Tibial nerve (tissue), 4 donors: Measurements from ENCODE around the gene NAP1L4. TPM values are rescaled to one million over a fixed set of nuclear protein-coding genes. Genes with fewer than 3 reads are reported as not detected.

ENCODE experiments used
- DNase-seq, 2 donors: peaks; one replicate each; pipeline ENCODE4 v3.0.0-alpha.2; 2019; ENCODE audit warnings: low spot score in 2 of 2
- H3K27ac ChIP-seq, 4 donors: fragments of 200-600 bp; sonication (generic) in 3 of 4; one replicate each; pipeline ENCODE4 v1.5.1; 2017 to 2019; ENCODE audit warnings: mild to moderate bottlenecking in 1 of 4
- H3K27me3 ChIP-seq, 2 donors: fragments of 200-600 bp; sonication (generic) in 1 of 2; one replicate each; pipeline versions ENCODE4 v1.5.1 to v1.6.0; 2017 to 2019
- H3K36me3 ChIP-seq, 3 donors: fragments of 200-600 bp; sonication (generic); one replicate each; pipeline ENCODE4 v1.5.1; 2018 to 2019
- H3K4me1 ChIP-seq, 4 donors: fragments of 200-600 bp; sonication (generic) in 3 of 4; one replicate each; pipeline ENCODE4 v1.5.1; 2017 to 2019
- H3K4me3 ChIP-seq, 4 donors: fragments of 200-600 bp; sonication (generic) in 3 of 4; one replicate each; pipeline ENCODE4 v1.5.1; 2017 to 2019; ENCODE audit warnings: mild to moderate bottlenecking in 1 of 4, moderate library complexity in 1 of 4
- H3K9me3 ChIP-seq, 4 donors: fragments of 200-600 bp; sonication (generic) in 3 of 4; one replicate each; pipeline ENCODE4 v1.5.1; 2017 to 2019
- EP300 ChIP-seq, 2 donors: sonication (generic); formaldehyde crosslinking; IDR thresholded peaks; one replicate each; pipeline ENCODE4 v1.6.1; 2017; ENCODE audit warnings: antibody characterized with exemption in 2 of 2, mild to moderate bottlenecking in 1 of 2
- POLR2A ChIP-seq, 2 donors: fragments of 450-650 bp; IDR thresholded peaks; one replicate each; pipeline ENCODE4 v1.6.1; 2017; ENCODE audit warnings: antibody characterized with exemption in 2 of 2, mild to moderate bottlenecking in 2 of 2, moderate library complexity in 2 of 2
- WGBS, 2 donors: methylation state at CpG; one replicate each; pipeline ENCODE4 v1.1.5; 2018; 5-methylcytosine and 5-hydroxymethylcytosine counted together
- total RNA-seq, 4 donors: library from RNA; depleted of rRNA; stranded (reverse); fragments of >200 nt; gene quantifications; one replicate each; pipeline ENCODE4 v1.1.0, GENCODE V29; 2016
- TF ChIP-seq, protein P1 (sequence below), 5 experiments: fragments of 200-600 bp in 3 of 5; fragments of 450-650 bp in 2 of 5; sonication (generic) in 3 of 5; IDR thresholded peaks; one replicate each; pipeline ENCODE4 v1.5.1; 2016 to 2019; ENCODE audit warnings: antibody characterized with exemption in 5 of 5, mild to moderate bottlenecking in 3 of 5, moderate library complexity in 2 of 5

The NAP1L4 gene
- total RNA-seq, 4 donors from 2014 or later = 94.3 to 129 (median 111) TPM

DNA sequence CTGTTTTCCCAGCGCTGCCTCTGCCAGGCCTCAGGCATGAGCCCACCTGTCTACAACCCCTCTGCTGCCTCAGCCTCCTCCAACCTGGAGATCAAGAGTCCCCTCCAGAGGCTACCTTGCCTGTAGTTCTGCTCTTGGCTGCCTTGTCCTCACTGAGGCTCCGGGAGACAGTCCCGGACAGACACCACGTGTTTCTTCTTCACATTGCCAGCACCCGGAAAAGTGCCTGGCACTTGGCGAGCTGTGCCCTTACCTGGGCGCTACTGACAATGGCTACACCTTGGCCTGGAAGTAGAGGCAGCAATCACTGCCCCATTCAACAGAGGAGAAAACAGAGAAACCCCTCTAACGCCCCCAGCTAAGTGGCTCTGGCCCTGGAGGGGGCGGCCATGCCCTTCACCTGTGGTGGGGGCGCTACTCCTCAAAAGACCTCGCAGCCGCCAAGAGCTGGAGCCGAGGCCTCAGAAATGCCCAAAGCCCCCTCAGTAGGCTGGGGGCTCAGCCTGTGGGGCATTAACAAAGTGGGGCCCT, 3.0 kb upstream of the NAP1L4 start:
- peaks cover 0 to 9% (median 0%) of the 10 kb centered on the region in 3 donors for H3K36me3 ChIP-seq
- 82 to 90% methylated on average over 10 to 13 of the region's 13 CpGs for WGBS, 2 donors
- no peak overlapping the region for H3K4me3 ChIP-seq
- H3K27me3 ChIP-seq = no peaks in the 10 kb centered on the region
- no peak for DNase-seq
- no peak overlapping the region for H3K27ac ChIP-seq
- no peaks in the 10 kb centered on the region for H3K9me3 ChIP-seq
- TF ChIP-seq, protein P1, sequence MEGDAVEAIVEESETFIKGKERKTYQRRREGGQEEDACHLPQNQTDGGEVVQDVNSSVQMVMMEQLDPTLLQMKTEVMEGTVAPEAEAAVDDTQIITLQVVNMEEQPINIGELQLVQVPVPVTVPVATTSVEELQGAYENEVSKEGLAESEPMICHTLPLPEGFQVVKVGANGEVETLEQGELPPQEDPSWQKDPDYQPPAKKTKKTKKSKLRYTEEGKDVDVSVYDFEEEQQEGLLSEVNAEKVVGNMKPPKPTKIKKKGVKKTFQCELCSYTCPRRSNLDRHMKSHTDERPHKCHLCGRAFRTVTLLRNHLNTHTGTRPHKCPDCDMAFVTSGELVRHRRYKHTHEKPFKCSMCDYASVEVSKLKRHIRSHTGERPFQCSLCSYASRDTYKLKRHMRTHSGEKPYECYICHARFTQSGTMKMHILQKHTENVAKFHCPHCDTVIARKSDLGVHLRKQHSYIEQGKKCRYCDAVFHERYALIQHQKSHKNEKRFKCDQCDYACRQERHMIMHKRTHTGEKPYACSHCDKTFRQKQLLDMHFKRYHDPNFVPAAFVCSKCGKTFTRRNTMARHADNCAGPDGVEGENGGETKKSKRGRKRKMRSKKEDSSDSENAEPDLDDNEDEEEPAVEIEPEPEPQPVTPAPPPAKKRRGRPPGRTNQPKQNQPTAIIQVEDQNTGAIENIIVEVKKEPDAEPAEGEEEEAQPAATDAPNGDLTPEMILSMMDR (IDR thresholded peaks at IDR 0.05) = no peak
- TF ChIP-seq EP300 (IDR thresholded peaks at IDR 0.05) (no peak), POLR2A (IDR thresholded peaks at IDR 0.05) (no peak)
- peaks cover 0 to 26% (median 16%) of the 10 kb centered on the region in 4 donors for H3K4me1 ChIP-seq

DNA sequence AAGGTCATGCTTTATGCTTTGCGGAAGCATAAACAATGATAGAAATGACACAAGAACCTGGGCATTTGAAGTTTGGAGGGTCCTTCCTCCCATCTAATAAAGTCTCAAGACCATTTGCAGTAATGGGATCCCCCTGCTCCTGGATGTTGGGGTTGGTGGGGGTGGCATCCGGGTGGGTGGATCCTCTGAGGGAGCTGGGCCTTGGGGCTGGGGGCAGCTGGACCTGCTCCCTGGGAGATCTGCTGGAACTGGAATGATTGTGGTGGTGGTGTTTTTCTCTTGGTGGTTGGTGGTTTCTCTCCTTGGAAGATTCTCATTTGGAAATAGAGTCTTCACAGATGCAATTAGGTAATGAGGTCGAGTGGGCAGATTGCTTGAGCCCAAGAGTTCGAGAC, 2.2 kb upstream of the NAP1L4 start:
- Histone ChIP-seq H3K9me3 (no peaks in the 10 kb centered on the region), H3K36me3 (peaks cover 0 to 1% (median 0%) of the 10 kb centered on the region in 3 donors), H3K4me1 (peaks cover 0 to 28% (median 23%) of the 10 kb centered on the region in 4 donors), H3K27ac (no peak overlapping the region), H3K27me3 (no peaks in the 10 kb centered on the region), H3K4me3 (no peak overlapping the region)
- DNase-seq = no peak
- WGBS, 2 donors = 86 to 94% methylated on average over 4 of the region's 4 CpGs
- TF ChIP-seq POLR2A (IDR thresholded peaks at IDR 0.05) (no peak), EP300 (IDR thresholded peaks at IDR 0.05) (no peak)
- TF ChIP-seq, protein P1 (IDR thresholded peaks at IDR 0.05) = no peak

DNA sequence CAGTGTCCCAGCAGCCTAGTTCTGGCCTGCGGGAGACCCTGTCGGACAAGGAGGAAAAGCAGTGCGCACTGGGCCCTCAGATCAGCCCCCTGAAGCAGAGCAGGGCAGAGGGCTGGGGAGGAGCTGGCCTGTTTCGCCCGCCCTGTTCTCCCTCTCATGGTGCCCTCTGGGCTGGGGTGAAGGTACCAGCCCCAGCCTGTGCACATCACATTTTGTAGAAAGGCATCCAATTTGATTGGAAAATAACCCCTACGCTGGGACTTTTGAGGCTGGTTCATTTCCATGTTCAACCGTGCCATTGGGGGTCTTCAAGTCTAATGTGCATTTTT, 832 bp upstream of the NAP1L4 start:
- no peak for DNase-seq
- H3K4me3 ChIP-seq = peak overlapping the region in 3 of 4 donors; percentile 68 to 90 (median 69)
- 31 to 35% methylated on average over 5 to 7 of the region's 7 CpGs for WGBS, 2 donors
- H3K27ac ChIP-seq = peak overlapping the region in 1 of 4 donors; percentile 92
- no peaks in the 10 kb centered on the region for H3K27me3 ChIP-seq
- no peaks in the 10 kb centered on the region for H3K36me3 ChIP-seq
- TF ChIP-seq EP300 (IDR thresholded peaks at IDR 0.05) (no peak), POLR2A (IDR thresholded peaks at IDR 0.05) (no peak)
- TF ChIP-seq, protein P1 (IDR thresholded peaks at IDR 0.05) = no peak
- H3K4me1 ChIP-seq = peaks cover 0 to 42% (median 32%) of the 10 kb centered on the region in 4 donors
- H3K9me3 ChIP-seq = no peaks in the 10 kb centered on the region

DNA sequence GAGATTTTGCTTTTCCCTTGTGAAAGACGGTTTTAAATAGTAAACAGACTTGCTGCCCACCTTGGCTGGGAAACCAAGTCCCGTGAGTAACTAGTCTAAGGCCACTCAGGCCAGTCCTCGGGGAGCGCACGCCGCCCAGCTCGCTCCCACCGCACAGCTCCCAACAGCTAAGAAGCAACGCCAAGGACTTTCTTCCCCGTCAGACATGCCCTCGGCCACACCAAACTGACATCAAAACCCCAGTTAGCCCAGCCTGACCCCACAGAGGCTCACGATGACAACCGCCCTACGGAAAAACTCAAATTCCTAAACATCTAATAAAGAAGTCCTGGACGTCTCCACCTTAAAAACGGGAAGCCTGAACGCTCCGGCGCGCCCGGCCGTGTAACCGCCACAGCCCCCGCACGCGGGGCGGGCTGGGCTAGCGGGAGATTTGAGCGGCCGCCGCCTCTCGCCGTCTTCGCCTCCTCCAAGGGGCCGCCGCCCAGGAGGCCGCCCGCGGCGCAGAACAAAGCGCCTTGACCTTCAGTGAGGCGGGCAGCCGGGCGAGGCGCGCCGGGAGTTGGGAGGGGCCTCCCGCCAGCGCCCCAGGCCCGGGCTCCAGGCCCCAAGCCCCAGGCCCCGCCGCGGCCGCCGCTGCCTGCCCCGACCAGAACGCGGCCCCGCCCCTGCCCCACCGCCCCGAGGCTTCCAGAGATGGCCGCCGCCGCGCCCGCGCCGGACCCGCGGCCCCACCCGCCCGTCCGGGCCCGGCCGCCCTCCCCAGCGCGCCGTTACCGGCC, 486 bp downstream of the NAP1L4 start:
- TF ChIP-seq, protein P1 (IDR thresholded peaks at IDR 0.05) = peak in 1 of 5 experiments; percentile 29
- TF ChIP-seq POLR2A (IDR thresholded peaks at IDR 0.05) = no peak
- TF ChIP-seq EP300 (IDR thresholded peaks at IDR 0.05) = peak in 1 of 2 donors; percentile 27
- Histone ChIP-seq H3K36me3 (no peaks in the 10 kb centered on the region), H3K27ac (peak overlapping the region; percentile 82 to 98 (median 92)), H3K9me3 (no peaks in the 10 kb centered on the region), H3K4me3 (peak overlapping the region; percentile 68 to 90 (median 73)), H3K27me3 (no peaks in the 10 kb centered on the region), H3K4me1 (peaks cover 0 to 55% (median 37%) of the 10 kb centered on the region in 4 donors)
- WGBS, 2 donors = 1% methylated on average over 41 to 53 of the region's 79 CpGs
- DNase-seq = no peak
